DOHH2 (cell line): ENCODE results near the gene STT3B.

Source experiments
- CTCF ChIP-seq: fragments of 200-600 bp; sonication (generic); IDR thresholded peaks from one replicate; pipeline ENCODE4 v1.5.1; 2014; ENCODE audit warnings: antibody characterized with exemption, mild to moderate bottlenecking, low read depth, low read length; ENCODE audit not compliant: poor library complexity, severe bottlenecking
- EZH2phosphoT487 ChIP-seq: fragments of 200-600 bp; sonication (generic); IDR thresholded peaks from 2 replicates; pipeline ENCODE4 v1.6.1; 2017; ENCODE audit warnings: borderline replicate concordance, mild to moderate bottlenecking, antibody characterized with exemption, low read length, moderate library complexity, mixed read lengths

GRCh38 chr3:31616711-31617110 lies 84.0 kb downstream of the STT3B start:
- no peak for TF ChIP-seq CTCF
- TF ChIP-seq EZH2phosphoT487, result no peak
